HEK293 (cell line): ENCODE data around the gene KRT71.
"Not testable (repeated sequence)": the region's sequence is repeated elsewhere in the genome, so short reads cannot be mapped to it uniquely, and the experiment has no call there.

Experiments used
- CTCF ChIA-PET: fragments of 350-600 bp; formaldehyde crosslinking; extraction: SDS; loops from one replicate; lab custom pipeline; 2021; ENCODE audit warnings: antibody characterized with exemption; lab: Yijun Ruan, JAX
- POLR2A ChIA-PET: fragments of 300-600 bp; formaldehyde crosslinking; extraction: SDS; loops from one replicate; lab custom pipeline; 2020; ENCODE audit warnings: antibody characterized with exemption, inconsistent platforms; lab: Yijun Ruan, JAX
- H3K27ac ChIP-seq: fragments of 200-500 bp; sonication (Bioruptor generic); 2 replicates; pipeline ENCODE4 v1.5.1; 2014; ENCODE audit warnings: low read depth, low read length, control low read depth, inconsistent platforms; ENCODE audit errors: extremely low read depth
- H3K36me3 ChIP-seq, 2 experiments: fragments of 200-500 bp in 1 of 2; sonication (Bioruptor generic) in 1 of 2; 1 replicate in 1 of 2; 2 replicates in 1 of 2; pipeline ENCODE4 v1.5.1; 2014 to 2017; ENCODE audit warnings: inconsistent platforms in 2 of 2, low read length in 2 of 2; ENCODE audit not compliant: control insufficient read depth in 2 of 2, insufficient read depth in 1 of 2
- H3K4me1 ChIP-seq: fragments of 200-500 bp; sonication (Bioruptor generic); 2 replicates; pipeline ENCODE4 v1.5.1; 2014; ENCODE audit warnings: mild to moderate bottlenecking, low read length, inconsistent platforms; ENCODE audit not compliant: control insufficient read depth, insufficient read depth
- H3K4me3 ChIP-seq: 2 replicates; pipeline ENCODE4 v1.5.1; 2011; ENCODE audit warnings: low read depth, mild to moderate bottlenecking, control low read depth, low read length, moderate library complexity
- H3K9me3 ChIP-seq: fragments of 200-500 bp; sonication (Bioruptor generic); 2 replicates; pipeline ENCODE4 v1.5.1; 2014; ENCODE audit warnings: low read depth, low read length, inconsistent platforms; ENCODE audit not compliant: control insufficient read depth, insufficient read depth
- BCL11B ChIP-seq: fragments of 450-650 bp; formaldehyde crosslinking; IDR thresholded peaks from 2 replicates; pipeline ENCODE4 v1.5.1; 2016; ENCODE audit warnings: low read depth, missing biosample characterization, missing genetic modification characterization
- BCL6B ChIP-seq: fragments of 450-650 bp; formaldehyde crosslinking; IDR thresholded peaks from 2 replicates; pipeline ENCODE4 v1.5.1; 2017; ENCODE audit warnings: missing biosample characterization, missing genetic modification characterization
- CTCF ChIP-seq: fragments of 450-650 bp; formaldehyde crosslinking; IDR thresholded peaks from 2 replicates; pipeline ENCODE4 v1.5.1; 2016; ENCODE audit warnings: missing biosample characterization, missing genetic modification characterization
- KLF1 ChIP-seq: fragments of 450-650 bp; formaldehyde crosslinking; IDR thresholded peaks from 2 replicates; pipeline ENCODE4 v1.5.1; 2016; ENCODE audit warnings: missing biosample characterization, missing genetic modification characterization
- OSR2 ChIP-seq: fragments of 450-650 bp; formaldehyde crosslinking; IDR thresholded peaks from 2 replicates; pipeline ENCODE4 v1.5.1; 2016; ENCODE audit warnings: missing biosample characterization, missing genetic modification characterization
- ZBTB20 ChIP-seq: fragments of 450-650 bp; formaldehyde crosslinking; IDR thresholded peaks from 2 replicates; pipeline ENCODE4 v1.5.1; 2016; ENCODE audit warnings: missing biosample characterization, missing genetic modification characterization
- ZNF132 ChIP-seq: fragments of 450-650 bp; formaldehyde crosslinking; IDR thresholded peaks from 2 replicates; pipeline ENCODE4 v1.5.1; 2017; ENCODE audit warnings: missing biosample characterization, missing genetic modification characterization, borderline replicate concordance
- ZNF140 ChIP-seq: fragments of 450-650 bp; formaldehyde crosslinking; IDR thresholded peaks from 2 replicates; pipeline ENCODE4 v1.5.1; 2016; ENCODE audit warnings: missing biosample characterization, missing genetic modification characterization
- ZNF146 ChIP-seq: fragments of 450-650 bp; formaldehyde crosslinking; IDR thresholded peaks from 2 replicates; pipeline ENCODE4 v1.5.1; 2016; ENCODE audit warnings: missing biosample characterization, missing genetic modification characterization
- ZNF174 ChIP-seq: fragments of 450-650 bp; formaldehyde crosslinking; IDR thresholded peaks from 2 replicates; pipeline ENCODE4 v1.5.0; 2017; ENCODE audit warnings: missing biosample characterization, mild to moderate bottlenecking, missing genetic modification characterization
- ZNF239 ChIP-seq: fragments of 450-650 bp; formaldehyde crosslinking; IDR thresholded peaks from 2 replicates; pipeline ENCODE4 v1.5.1; 2016; ENCODE audit warnings: missing biosample characterization, missing genetic modification characterization
- ZNF24 ChIP-seq: fragments of 450-650 bp; formaldehyde crosslinking; IDR thresholded peaks from 2 replicates; pipeline ENCODE4 v1.5.1; 2016; ENCODE audit warnings: missing biosample characterization, missing genetic modification characterization
- ZNF280D ChIP-seq: fragments of 450-650 bp; formaldehyde crosslinking; IDR thresholded peaks from 2 replicates; pipeline ENCODE4 v1.5.1; 2016; ENCODE audit warnings: missing biosample characterization, missing genetic modification characterization
- ZNF366 ChIP-seq: fragments of 450-650 bp; formaldehyde crosslinking; conservative IDR thresholded peaks from 2 replicates; pipeline ENCODE4 v1.5.1; 2016; ENCODE audit warnings: missing biosample characterization, missing genetic modification characterization
- ZNF521 ChIP-seq: fragments of 450-650 bp; formaldehyde crosslinking; IDR thresholded peaks from 2 replicates; pipeline ENCODE4 v1.5.1; 2017; ENCODE audit warnings: missing biosample characterization, mild to moderate bottlenecking, missing genetic modification characterization
- ZNF544 ChIP-seq: fragments of 450-650 bp; formaldehyde crosslinking; IDR thresholded peaks from 2 replicates; pipeline ENCODE4 v1.5.0; 2017; ENCODE audit warnings: missing biosample characterization, missing genetic modification characterization
- ZNF610 ChIP-seq: fragments of 450-650 bp; formaldehyde crosslinking; IDR thresholded peaks from 2 replicates; pipeline ENCODE4 v1.5.1; 2016; ENCODE audit warnings: missing biosample characterization, missing genetic modification characterization, borderline replicate concordance
- ZNF624 ChIP-seq: fragments of 450-650 bp; formaldehyde crosslinking; IDR thresholded peaks from 2 replicates; pipeline ENCODE4 v1.5.1; 2017; ENCODE audit warnings: missing biosample characterization, missing genetic modification characterization
- ZNF768 ChIP-seq: fragments of 450-650 bp; formaldehyde crosslinking; IDR thresholded peaks from 2 replicates; pipeline ENCODE4 v1.5.1; 2018; ENCODE audit warnings: missing biosample characterization, mild to moderate bottlenecking, missing genetic modification characterization
- ZNF830 ChIP-seq: fragments of 450-650 bp; IDR thresholded peaks from 2 replicates; pipeline ENCODE4 v1.5.0; 2018; ENCODE audit warnings: missing biosample characterization, missing genetic modification characterization, low read depth, mild to moderate bottlenecking, moderate library complexity
- ZSCAN30 ChIP-seq: fragments of 450-650 bp; IDR thresholded peaks from 2 replicates; pipeline ENCODE4 v1.5.1; 2018; ENCODE audit warnings: missing biosample characterization, mild to moderate bottlenecking, missing genetic modification characterization, moderate library complexity

The KRT71 gene

GRCh38 chr12:52600071-52600470 lies 47.1 kb upstream of the KRT71 start (continued):
- no peak for TF ChIP-seq CTCF (tag by site-specific recombination)
- no peak for TF ChIP-seq ZBTB20 (tag by site-specific recombination)
- no peak for TF ChIP-seq ZNF132 (tag by site-specific recombination)
- TF ChIP-seq ZNF830 (tag by site-specific recombination), result no peak

- no peak overlapping the region for H3K27ac ChIP-seq
- H3K36me3 ChIP-seq, result no peaks in the 10 kb centered on the region
- CTCF ChIA-PET, result interaction anchor here (0.7 to 1.5 kb wide), 3 partner anchors 25 to 382 kb away, joined by 3 to 4 read pairs (median 4); no protein-coding TSS in a partner anchor
- POLR2A ChIA-PET, result no interaction called here
- H3K4me1 ChIP-seq, result no peaks in the 10 kb centered on the region
- no peaks in the 10 kb centered on the region for H3K9me3 ChIP-seq
- H3K4me3 ChIP-seq, result no peak overlapping the region
- no peak for TF ChIP-seq ZNF140 (tag by site-specific recombination)
- no peak for TF ChIP-seq ZNF239 (tag by site-specific recombination)
- no peak for TF ChIP-seq ZNF24 (tag by site-specific recombination)
- TF ChIP-seq, all 188 proteins: peak for 0
These were observed 46.0 kb upstream of the KRT71 start for GRCh38 chr12:52598966-52599365.

- H3K4me3 ChIP-seq, H3K36me3 ChIP-seq, H3K9me3 ChIP-seq, POLR2A ChIA-PET, H3K27ac ChIP-seq, H3K4me1 ChIP-seq: not testable (repeated sequence)
- CTCF ChIA-PET, result interaction anchor here (1.1 to 1.2 kb wide), 2 partner anchors 286 to 290 kb away, joined by 3 to 5 read pairs; no protein-coding TSS in a partner anchor
- 0 out of 2 replicates have a peak, but pooled peaks have one; percentile 28 for TF ChIP-seq ZNF280D
- peak; percentile 73 for TF ChIP-seq ZNF146 (tag by site-specific recombination)
- TF ChIP-seq, all 188 proteins: peak for 2; not testable (repeated sequence) for 186
These were observed 41.3 kb upstream of the KRT71 start for GRCh38 chr12:52594237-52594636.

GRCh38 chr12:52591521-52591920 lies 38.6 kb upstream of the KRT71 start:
- H3K4me3 ChIP-seq, result no peak overlapping the region
- H3K4me1 ChIP-seq, result no peaks in the 10 kb centered on the region
- no peaks in the 10 kb centered on the region for H3K36me3 ChIP-seq
- POLR2A ChIA-PET, result no interaction called here
- no peak for TF ChIP-seq ZSCAN30 (tag by site-specific recombination)
- no peak for TF ChIP-seq ZNF610
- no peak for TF ChIP-seq ZNF544 (tag by site-specific recombination)
- no peak for TF ChIP-seq ZNF624 (tag by site-specific recombination)
- TF ChIP-seq BCL6B (tag by site-specific recombination), result no peak
- TF ChIP-seq ZNF366 (tag by site-specific recombination), result no peak
- no peak for TF ChIP-seq BCL11B (tag by site-specific recombination)
- TF ChIP-seq OSR2 (tag by site-specific recombination), result no peak
- TF ChIP-seq ZNF768 (tag by site-specific recombination), result no peak
- no peak for TF ChIP-seq ZNF521 (tag by site-specific recombination)
- TF ChIP-seq CTCF (tag by site-specific recombination), result no peak
- no peak for TF ChIP-seq ZNF174 (tag by site-specific recombination)
- no peak for TF ChIP-seq KLF1 (tag by site-specific recombination)
- CTCF ChIA-PET, result interaction anchor here (0.7 to 1.2 kb wide), 4 partner anchors 10 to 279 kb away, joined by 3 to 4 read pairs (median 3); no protein-coding TSS in a partner anchor
- no peaks in the 10 kb centered on the region for H3K9me3 ChIP-seq
- H3K27ac ChIP-seq, result no peak overlapping the region
